ENCODE data around the gene ATF6. TPM values are rescaled to one million over a fixed set of nuclear protein-coding genes. Genes with fewer than 3 reads are reported as not detected.

Gene ATF6
- total RNA-seq, 2 experiments from 2014 or later, result 16.2 to 17.1 TPM

DNA sequence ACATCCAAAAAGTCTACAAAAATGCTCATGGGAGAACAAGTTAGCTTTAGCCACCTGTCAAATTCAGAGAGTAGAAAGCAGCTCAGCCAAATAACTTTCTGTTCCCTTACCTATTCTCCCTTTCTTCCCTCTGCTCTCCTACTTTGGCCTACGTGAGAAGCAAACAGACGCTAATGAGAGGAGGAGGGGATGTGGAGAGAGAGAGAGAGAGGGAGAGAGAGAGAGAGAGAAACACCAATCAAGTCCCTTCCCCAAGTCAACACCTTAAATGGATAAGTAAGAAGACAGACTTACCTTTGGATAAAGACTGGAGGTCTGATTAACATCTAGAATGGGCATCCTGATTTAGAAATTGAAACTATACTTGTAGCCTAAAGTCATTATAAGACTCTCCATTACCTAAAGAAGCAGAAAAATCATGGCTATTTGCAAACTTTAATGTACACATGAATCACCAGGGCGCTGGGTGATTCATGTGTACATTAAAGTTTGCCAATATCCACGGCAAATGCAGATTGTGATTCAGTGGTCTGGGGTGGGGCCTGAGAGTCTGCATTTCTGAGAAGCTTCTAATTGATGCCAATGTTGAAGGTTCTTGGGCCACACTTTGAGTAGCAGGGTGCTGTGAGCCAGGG is 29.7 kb upstream of the ATF6 start:
- ChIA-PET CTCF (interaction anchor here (3.7 kb wide), 1 partner anchor 10 kb away, joined by 11 read pairs; no protein-coding TSS in a partner anchor), POLR2A (interaction anchor here (0.6 kb wide), 1 partner anchor 12 kb away, joined by 3 read pairs; no protein-coding TSS in a partner anchor)
- peaks cover 19% of the 10 kb centered on the region for H3K4me1 ChIP-seq (ENCODE audit: insufficient read depth, low read length)
- no peaks in the 10 kb centered on the region for H3K36me3 ChIP-seq (ENCODE audit: insufficient read depth, low read length)
- Mint-ChIP-seq H3K36me3 (ENCODE audit: low read depth) (no peaks in the 10 kb centered on the region), H3K4me1 (ENCODE audit: low read depth) (peaks cover 18% of the 10 kb centered on the region), H3K9me3 (no peaks in the 10 kb centered on the region), H3K27ac (no peak overlapping the region), H3K27me3 (peaks cover 33% of the 10 kb centered on the region), H3K4me3 (no peak overlapping the region)
- H3K4me3 ChIP-seq (ENCODE audit: low read length), result no peak overlapping the region
- DNase-seq, result peak in 1 of 14 experiments; percentile 28
- no peak overlapping the region for H3K27ac ChIP-seq (ENCODE audit: low read depth in 1 of 2, low read length in 2 of 2)
- TF ChIP-seq, protein P1, sequence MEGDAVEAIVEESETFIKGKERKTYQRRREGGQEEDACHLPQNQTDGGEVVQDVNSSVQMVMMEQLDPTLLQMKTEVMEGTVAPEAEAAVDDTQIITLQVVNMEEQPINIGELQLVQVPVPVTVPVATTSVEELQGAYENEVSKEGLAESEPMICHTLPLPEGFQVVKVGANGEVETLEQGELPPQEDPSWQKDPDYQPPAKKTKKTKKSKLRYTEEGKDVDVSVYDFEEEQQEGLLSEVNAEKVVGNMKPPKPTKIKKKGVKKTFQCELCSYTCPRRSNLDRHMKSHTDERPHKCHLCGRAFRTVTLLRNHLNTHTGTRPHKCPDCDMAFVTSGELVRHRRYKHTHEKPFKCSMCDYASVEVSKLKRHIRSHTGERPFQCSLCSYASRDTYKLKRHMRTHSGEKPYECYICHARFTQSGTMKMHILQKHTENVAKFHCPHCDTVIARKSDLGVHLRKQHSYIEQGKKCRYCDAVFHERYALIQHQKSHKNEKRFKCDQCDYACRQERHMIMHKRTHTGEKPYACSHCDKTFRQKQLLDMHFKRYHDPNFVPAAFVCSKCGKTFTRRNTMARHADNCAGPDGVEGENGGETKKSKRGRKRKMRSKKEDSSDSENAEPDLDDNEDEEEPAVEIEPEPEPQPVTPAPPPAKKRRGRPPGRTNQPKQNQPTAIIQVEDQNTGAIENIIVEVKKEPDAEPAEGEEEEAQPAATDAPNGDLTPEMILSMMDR (IDR thresholded peaks at IDR 0.05), result no peak
- ATAC-seq (ENCODE audit: poor library complexity), result no peak
- H3K9me3 ChIP-seq (ENCODE audit: control insufficient read depth in 1 of 2, insufficient read depth in 1 of 2, low read length in 2 of 2), result no peaks in the 10 kb centered on the region
- intact Hi-C loops (cut with DNase I, micrococcal nuclease), result no loop called here
- no peaks in the 10 kb centered on the region for H3K27me3 ChIP-seq (ENCODE audit: control insufficient read depth in 1 of 2, insufficient read depth in 2 of 2, low read length in 2 of 2)

DNA sequence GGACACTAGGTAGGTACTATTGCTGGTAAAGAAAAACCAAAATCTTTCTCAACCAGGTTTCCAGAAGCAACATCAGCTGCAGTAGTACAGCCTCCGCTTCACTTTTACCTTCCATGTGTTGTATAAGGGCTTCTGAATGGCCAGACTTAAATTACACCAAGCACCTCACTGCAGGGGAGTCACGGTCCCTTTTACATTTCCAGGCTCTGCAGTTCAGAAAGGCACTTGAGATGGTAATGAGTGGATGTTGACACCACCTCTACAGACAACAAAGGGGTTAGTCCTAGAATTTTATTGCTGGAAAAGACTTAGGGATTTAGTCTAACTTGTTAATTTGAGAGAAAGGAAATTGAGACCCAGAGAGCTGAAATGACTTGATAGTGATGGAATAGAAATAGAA is 28.5 kb upstream of the ATF6 start:
- Histone ChIP-seq H3K9me3 (ENCODE audit: control insufficient read depth in 1 of 2, insufficient read depth in 1 of 2, low read length in 2 of 2) (no peaks in the 10 kb centered on the region), H3K4me1 (ENCODE audit: insufficient read depth, low read length) (peaks cover 19% of the 10 kb centered on the region), H3K4me3 (ENCODE audit: low read length) (no peak overlapping the region), H3K27me3 (ENCODE audit: control insufficient read depth in 1 of 2, insufficient read depth in 2 of 2, low read length in 2 of 2) (no peaks in the 10 kb centered on the region), H3K27ac (ENCODE audit: low read depth in 1 of 2, low read length in 2 of 2) (no peak overlapping the region), H3K36me3 (ENCODE audit: insufficient read depth, low read length) (no peaks in the 10 kb centered on the region)
- Mint-ChIP-seq H3K27ac (no peak overlapping the region), H3K9me3 (no peaks in the 10 kb centered on the region), H3K4me3 (no peak overlapping the region), H3K27me3 (peaks cover 26% of the 10 kb centered on the region), H3K4me1 (ENCODE audit: low read depth) (peaks cover 20% of the 10 kb centered on the region), H3K36me3 (ENCODE audit: low read depth) (no peaks in the 10 kb centered on the region)
- CTCF ChIA-PET, result interaction anchor here (0.7 to 3.7 kb wide), 3 partner anchors 9 to 92 kb away, joined by 3 to 11 read pairs (median 6); no protein-coding TSS in a partner anchor
- POLR2A ChIA-PET, result interaction anchor here (0.9 to 4.1 kb wide), 2 partner anchors 10 to 12 kb away, joined by 5 to 38 read pairs; partner anchors contain the start of gene DUSP12
- DNase-seq (no peak), ATAC-seq (ENCODE audit: poor library complexity) (no peak)
- TF ChIP-seq, protein P1 (IDR thresholded peaks at IDR 0.05), result no peak
- intact Hi-C loops (cut with DNase I, micrococcal nuclease), result no loop called here

DNA sequence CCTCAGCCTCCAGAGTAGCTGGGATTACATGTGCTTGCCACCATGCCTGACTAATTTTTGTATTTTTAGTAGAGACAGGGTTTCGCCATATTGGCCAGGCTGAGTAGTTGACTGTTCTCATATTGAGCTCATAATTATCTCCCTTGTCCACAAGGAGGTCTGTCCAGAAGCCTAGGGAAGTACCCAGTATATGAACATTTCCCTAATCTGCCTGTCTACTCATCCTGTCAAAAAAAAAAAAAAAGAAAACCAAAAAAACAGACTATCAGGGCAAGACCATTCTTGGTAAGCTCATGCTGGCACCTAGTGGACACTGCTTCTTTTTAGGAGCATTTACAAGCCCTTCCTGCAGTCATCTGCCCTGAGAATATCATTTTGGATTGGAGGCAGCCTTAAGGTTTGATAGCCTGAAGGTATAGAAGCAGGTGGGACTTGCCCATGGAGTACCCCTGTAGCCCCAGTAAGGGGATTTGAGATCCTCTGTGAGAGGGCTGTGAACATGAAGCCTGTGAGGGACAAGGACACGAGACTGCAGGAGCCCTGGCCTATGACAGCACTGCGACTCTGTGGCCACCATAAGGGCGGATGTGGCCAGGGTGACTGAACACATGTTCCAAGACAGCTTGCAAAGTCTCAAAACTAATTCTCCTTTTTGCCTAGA is 27.4 kb upstream of the ATF6 start:
- Mint-ChIP-seq H3K9me3 (no peaks in the 10 kb centered on the region), H3K27me3 (peaks cover 22% of the 10 kb centered on the region), H3K4me3 (no peak overlapping the region), H3K4me1 (ENCODE audit: low read depth) (peaks cover 20% of the 10 kb centered on the region), H3K36me3 (ENCODE audit: low read depth) (no peaks in the 10 kb centered on the region), H3K27ac (no peak overlapping the region)
- Histone ChIP-seq H3K36me3 (ENCODE audit: insufficient read depth, low read length) (no peaks in the 10 kb centered on the region), H3K27ac (ENCODE audit: low read depth in 1 of 2, low read length in 2 of 2) (no peak overlapping the region), H3K27me3 (ENCODE audit: control insufficient read depth in 1 of 2, insufficient read depth in 2 of 2, low read length in 2 of 2) (no peaks in the 10 kb centered on the region), H3K9me3 (ENCODE audit: control insufficient read depth in 1 of 2, insufficient read depth in 1 of 2, low read length in 2 of 2) (no peaks in the 10 kb centered on the region), H3K4me1 (ENCODE audit: insufficient read depth, low read length) (peaks cover 19% of the 10 kb centered on the region), H3K4me3 (ENCODE audit: low read length) (no peak overlapping the region)
- ChIA-PET POLR2A (interaction anchor here (2.3 to 4.1 kb wide), 2 partner anchors 11 kb away, joined by 15 to 38 read pairs; partner anchors contain the start of gene DUSP12), CTCF (interaction anchor here (0.7 to 1.6 kb wide), 5 partner anchors 8 to 56 kb away, joined by 3 to 6 read pairs (median 3); no protein-coding TSS in a partner anchor)
- intact Hi-C loops (cut with DNase I, micrococcal nuclease), result no loop called here
- TF ChIP-seq, protein P1 (IDR thresholded peaks at IDR 0.05), result peak; percentile 51
- ATAC-seq (ENCODE audit: poor library complexity) (peak; percentile 68), DNase-seq (peak in 10 of 14 experiments; percentile 11 to 85 (median 33))
